Inferior parietal cortex (tissue), 1 donor: ENCODE results near the gene HNRNPA3.
"Not testable (repeated sequence)": the region's sequence is repeated elsewhere in the genome, so short reads cannot be mapped to it uniquely, and the experiment has no call there.

Experiments used
- DNase-seq: peaks from one replicate; pipeline ENCODE4 v3.0.0-alpha.2; 2016; ENCODE audit errors: extremely low spot score

Gene HNRNPA3

GRCh38 chr2:177254433-177255226, 42.0 kb downstream of the HNRNPA3 start:
- no peak for DNase-seq

- no peak for DNase-seq
Measured at GRCh38 chr2:177255227-177255601, 42.6 kb downstream of the HNRNPA3 start.

- no peak for DNase-seq
Measured at GRCh38 chr2:177256026-177256425, 43.4 kb downstream of the HNRNPA3 start.

GRCh38 chr2:177256695-177257094, 44.1 kb downstream of the HNRNPA3 start:
- DNase-seq: no peak

- DNase-seq: no peak
Measured at GRCh38 chr2:177257471-177257870, 44.9 kb downstream of the HNRNPA3 start.

GRCh38 chr2:177258059-177258458, 45.5 kb downstream of the HNRNPA3 start:
- no peak for DNase-seq

- DNase-seq: no peak
Measured at GRCh38 chr2:177260379-177260778, 47.8 kb downstream of the HNRNPA3 start.

- no peak for DNase-seq
Measured at GRCh38 chr2:177261116-177262060, 48.8 kb downstream of the HNRNPA3 start.

GRCh38 chr2:177262092-177262491, 49.5 kb downstream of the HNRNPA3 start:
- DNase-seq: no peak

GRCh38 chr2:177262958-177263450, 50.4 kb downstream of the HNRNPA3 start:
- DNase-seq: no peak

- peak; percentile 96 for DNase-seq
Measured at GRCh38 chr2:177263451-177264208, 51.0 kb downstream of the HNRNPA3 start.

GRCh38 chr2:177264209-177264692, 51.7 kb downstream of the HNRNPA3 start:
- DNase-seq: no peak

GRCh38 chr2:177264693-177265587, 52.3 kb downstream of the HNRNPA3 start, which contains the start of gene NFE2L2:
Gene NFE2L2, minus strand, starts transcription at chr2:177264727. Its CDS starts 151 bp downstream, at chr2:177264576.
- peak; percentile 83 for DNase-seq

GRCh38 chr2:177265824-177266817, 53.5 kb downstream of the HNRNPA3 start:
- DNase-seq: peak; percentile 30

GRCh38 chr2:177266955-177267354, 54.4 kb downstream of the HNRNPA3 start:
- not testable (repeated sequence) for DNase-seq

GRCh38 chr2:177268187-177268871, 55.7 kb downstream of the HNRNPA3 start:
- DNase-seq: no peak

GRCh38 chr2:177268901-177269300, 56.3 kb downstream of the HNRNPA3 start:
- DNase-seq: no peak

GRCh38 chr2:177270531-177270930, 57.9 kb downstream of the HNRNPA3 start:
- DNase-seq: no peak
